Vagina (tissue), 2 donors: Measurements from ENCODE around the gene B3GNT2. TPM values are rescaled to one million over a fixed set of nuclear protein-coding genes. Genes with fewer than 3 reads are reported as not detected.

Experiments
- DNase-seq, 2 donors: peaks; one replicate each; pipeline ENCODE4 v3.0.0-alpha.2; 2017; ENCODE audit errors: extremely low spot score in 2 of 2
- H3K27ac ChIP-seq: fragments of 200-600 bp; sonication (generic); one replicate; pipeline ENCODE4 v1.5.1; 2019
- H3K27me3 ChIP-seq: fragments of 200-600 bp; sonication (generic); one replicate; pipeline ENCODE4 v1.5.1; 2019
- H3K36me3 ChIP-seq, 2 donors: fragments of 200-600 bp; sonication (generic); one replicate each; pipeline ENCODE4 v1.5.1; 2017 to 2019
- H3K4me1 ChIP-seq: fragments of 200-600 bp; sonication (generic); one replicate; pipeline ENCODE4 v1.5.1; 2019
- H3K4me3 ChIP-seq, 2 donors: fragments of 200-600 bp; sonication (generic); 1 replicate in 1 of 2; 2 replicates in 1 of 2; pipeline ENCODE4 v1.5.1; 2016 to 2019
- H3K9me3 ChIP-seq: fragments of 200-600 bp; sonication (generic); one replicate; pipeline ENCODE4 v1.5.1; 2019
- CTCF ChIP-seq, 3 experiments: fragments of 450-650 bp in 2 of 3; fragments of 200-600 bp in 1 of 3; sonication (generic) in 1 of 3; IDR thresholded peaks; one replicate each; pipeline ENCODE4 v1.5.1; 2017 to 2019; ENCODE audit warnings: antibody characterized with exemption in 3 of 3, mild to moderate bottlenecking in 2 of 3, moderate library complexity in 2 of 3
- POLR2A ChIP-seq, 2 donors: fragments of 450-650 bp; IDR thresholded peaks; one replicate each; pipeline ENCODE4 v1.6.1; 2017; ENCODE audit warnings: antibody characterized with exemption in 2 of 2, mild to moderate bottlenecking in 2 of 2, moderate library complexity in 2 of 2
- POLR2AphosphoS5 ChIP-seq, 2 donors: sonication (generic); formaldehyde crosslinking; IDR thresholded peaks; one replicate each; pipeline ENCODE4 v1.9.0; 2017; ENCODE audit warnings: antibody characterized with exemption in 2 of 2, mild to moderate bottlenecking in 2 of 2, low read depth in 1 of 2; ENCODE audit not compliant: insufficient read depth in 1 of 2
- intact Hi-C: fragments of 100-400 bp; cut with DNase I; formaldehyde crosslinking; loops from one replicate; pipeline ENCODE4 v1.15.1; 2023
- total RNA-seq: library from RNA; depleted of rRNA; stranded (reverse); fragments of >200 nt; gene quantifications from one replicate; pipeline ENCODE4 v1.2.3, GENCODE V29; 2016

The B3GNT2 gene
- total RNA-seq, 1 donor from 2014 or later, result 18.9 TPM

GRCh38 chr2:62163106-62163831, 32.6 kb upstream of the B3GNT2 start:
- no peak for DNase-seq
- Histone ChIP-seq H3K4me1 (no peaks in the 10 kb centered on the region), H3K4me3 (no peak overlapping the region), H3K36me3 (no peaks in the 10 kb centered on the region), H3K27me3 (no peaks in the 10 kb centered on the region), H3K9me3 (no peaks in the 10 kb centered on the region), H3K27ac (no peak overlapping the region)
- no peak for TF ChIP-seq POLR2A (IDR thresholded peaks at IDR 0.05)
- TF ChIP-seq POLR2AphosphoS5 (IDR thresholded peaks at IDR 0.05; ENCODE audit: insufficient read depth in 1 of 2, low read depth in 1 of 2), result no peak
- TF ChIP-seq CTCF (IDR thresholded peaks at IDR 0.05), result no peak
- intact Hi-C loops, result no loop called here

- Histone ChIP-seq H3K4me3 (no peak overlapping the region), H3K27ac (no peak overlapping the region), H3K4me1 (no peaks in the 10 kb centered on the region), H3K27me3 (no peaks in the 10 kb centered on the region), H3K36me3 (no peaks in the 10 kb centered on the region), H3K9me3 (no peaks in the 10 kb centered on the region)
- TF ChIP-seq CTCF (IDR thresholded peaks at IDR 0.05) (no peak), POLR2AphosphoS5 (IDR thresholded peaks at IDR 0.05; ENCODE audit: insufficient read depth in 1 of 2, low read depth in 1 of 2) (no peak), POLR2A (IDR thresholded peaks at IDR 0.05) (no peak)
- no peak for DNase-seq
- intact Hi-C loops, result no loop called here
Observed at GRCh38 chr2:62163834-62164233, 32.1 kb upstream of the B3GNT2 start.

- TF ChIP-seq POLR2AphosphoS5 (IDR thresholded peaks at IDR 0.05; ENCODE audit: insufficient read depth in 1 of 2, low read depth in 1 of 2), result no peak
- no peak for TF ChIP-seq CTCF (IDR thresholded peaks at IDR 0.05)
- no peak for TF ChIP-seq POLR2A (IDR thresholded peaks at IDR 0.05)
- no peaks in the 10 kb centered on the region for H3K36me3 ChIP-seq
- no peak overlapping the region for H3K4me3 ChIP-seq
- H3K9me3 ChIP-seq, result no peaks in the 10 kb centered on the region
- DNase-seq, result no peak
- H3K27me3 ChIP-seq, result no peaks in the 10 kb centered on the region
- H3K27ac ChIP-seq, result no peak overlapping the region
- intact Hi-C loops, result no loop called here
- H3K4me1 ChIP-seq, result peaks cover 5% of the 10 kb centered on the region
Observed at GRCh38 chr2:62175728-62176127, 20.2 kb upstream of the B3GNT2 start.

- no peaks in the 10 kb centered on the region for H3K9me3 ChIP-seq
- intact Hi-C loops, result no loop called here
- peaks cover 5% of the 10 kb centered on the region for H3K4me1 ChIP-seq
- H3K27me3 ChIP-seq, result no peaks in the 10 kb centered on the region
- H3K4me3 ChIP-seq, result no peak overlapping the region
- TF ChIP-seq POLR2AphosphoS5 (IDR thresholded peaks at IDR 0.05; ENCODE audit: insufficient read depth in 1 of 2, low read depth in 1 of 2) (no peak), POLR2A (IDR thresholded peaks at IDR 0.05) (no peak), CTCF (IDR thresholded peaks at IDR 0.05) (no peak)
- no peaks in the 10 kb centered on the region for H3K36me3 ChIP-seq
- no peak for DNase-seq
- H3K27ac ChIP-seq, result no peak overlapping the region
Observed at GRCh38 chr2:62176801-62177200, 19.1 kb upstream of the B3GNT2 start.

GRCh38 chr2:62177392-62178049, 18.4 kb upstream of the B3GNT2 start:
- intact Hi-C loops, result no loop called here
- Histone ChIP-seq H3K27ac (no peak overlapping the region), H3K9me3 (no peaks in the 10 kb centered on the region), H3K27me3 (no peaks in the 10 kb centered on the region), H3K4me3 (no peak overlapping the region), H3K36me3 (no peaks in the 10 kb centered on the region), H3K4me1 (peaks cover 5% of the 10 kb centered on the region)
- TF ChIP-seq POLR2AphosphoS5 (IDR thresholded peaks at IDR 0.05; ENCODE audit: insufficient read depth in 1 of 2, low read depth in 1 of 2) (no peak), POLR2A (IDR thresholded peaks at IDR 0.05) (no peak), CTCF (IDR thresholded peaks at IDR 0.05) (no peak)
- DNase-seq, result no peak
